GM19193 (cell line): Measurements from ENCODE around the gene CYP4F22.

Source experiments
- POLR2A ChIP-seq: IDR thresholded peaks from 4 replicates; pipeline ENCODE4 v1.6.1; 2011; ENCODE audit not compliant: insufficient read depth, insufficient read length; ENCODE audit errors: extremely low read depth

The CYP4F22 gene

GRCh38 chr19:15576526-15577156, 68.3 kb downstream of the CYP4F22 start:
- TF ChIP-seq POLR2A: no peak

GRCh38 chr19:15577184-15577771, 69.0 kb downstream of the CYP4F22 start:
- no peak for TF ChIP-seq POLR2A

- TF ChIP-seq POLR2A: no peak
Measured at GRCh38 chr19:15583346-15583745, 75.0 kb downstream of the CYP4F22 start.

GRCh38 chr19:15584095-15584494, 75.8 kb downstream of the CYP4F22 start:
- no peak for TF ChIP-seq POLR2A

GRCh38 chr19:15584541-15585115, 76.3 kb downstream of the CYP4F22 start:
- no peak for TF ChIP-seq POLR2A

GRCh38 chr19:15587663-15588062, 79.3 kb downstream of the CYP4F22 start:
- no peak for TF ChIP-seq POLR2A

- TF ChIP-seq POLR2A: no peak
Measured at GRCh38 chr19:15588265-15588664, 79.9 kb downstream of the CYP4F22 start.

- no peak for TF ChIP-seq POLR2A
Measured at GRCh38 chr19:15589760-15590451, 81.6 kb downstream of the CYP4F22 start.

GRCh38 chr19:15591796-15592195, 83.5 kb downstream of the CYP4F22 start:
- TF ChIP-seq POLR2A: no peak

- no peak for TF ChIP-seq POLR2A
Measured at GRCh38 chr19:15595069-15595468, 86.7 kb downstream of the CYP4F22 start.
